GM18505 (cell line): Measurements from ENCODE around the gene KCNB1.

Experiments used
- ATAC-seq: cut with Tn5 transposase; IDR thresholded peaks from one replicate; pipeline ENCODE4 v1.9.1; 2021; ENCODE audit not compliant: unreplicated experiment
- POLR2A ChIP-seq: IDR thresholded peaks from 4 replicates; pipeline ENCODE4 v1.6.1; 2011; ENCODE audit warnings: borderline replicate concordance; ENCODE audit not compliant: insufficient read depth, insufficient read length; ENCODE audit errors: extremely low read depth

The KCNB1 gene

GRCh38 chr20:49426873-49427272 lies 55.6 kb downstream of the KCNB1 start:
- TF ChIP-seq POLR2A, result no peak
- ATAC-seq, result no peak

GRCh38 chr20:49426395-49426794 lies 56.1 kb downstream of the KCNB1 start:
- no peak for ATAC-seq
- TF ChIP-seq POLR2A, result no peak

- ATAC-seq, result no peak
- TF ChIP-seq POLR2A, result no peak
These were observed 57.9 kb downstream of the KCNB1 start for GRCh38 chr20:49424536-49424935.

- TF ChIP-seq POLR2A, result no peak
- no peak for ATAC-seq
These were observed 60.3 kb downstream of the KCNB1 start for GRCh38 chr20:49422161-49422560.

- TF ChIP-seq POLR2A, result no peak
- ATAC-seq, result no peak
These were observed 61.6 kb downstream of the KCNB1 start for GRCh38 chr20:49420811-49421295.

- TF ChIP-seq POLR2A, result no peak
- ATAC-seq, result no peak
These were observed 62.2 kb downstream of the KCNB1 start for GRCh38 chr20:49420292-49420691.

GRCh38 chr20:49419785-49420184 lies 62.7 kb downstream of the KCNB1 start:
- TF ChIP-seq POLR2A, result no peak
- ATAC-seq, result no peak

GRCh38 chr20:49418809-49419208 lies 63.7 kb downstream of the KCNB1 start:
- no peak for ATAC-seq
- no peak for TF ChIP-seq POLR2A

GRCh38 chr20:49417843-49418555 lies 64.5 kb downstream of the KCNB1 start:
- no peak for TF ChIP-seq POLR2A
- no peak for ATAC-seq

GRCh38 chr20:49415668-49416044 lies 66.8 kb downstream of the KCNB1 start:
- no peak for ATAC-seq
- no peak for TF ChIP-seq POLR2A

- ATAC-seq, result no peak
- no peak for TF ChIP-seq POLR2A
These were observed 67.3 kb downstream of the KCNB1 start for GRCh38 chr20:49415005-49415667.

GRCh38 chr20:49413677-49414076 lies 68.8 kb downstream of the KCNB1 start:
- ATAC-seq, result no peak
- TF ChIP-seq POLR2A, result no peak

- no peak for TF ChIP-seq POLR2A
- no peak for ATAC-seq
These were observed 69.5 kb downstream of the KCNB1 start for GRCh38 chr20:49412953-49413352.

- no peak for ATAC-seq
These were observed 70.2 kb downstream of the KCNB1 start for GRCh38 chr20:49412254-49412653.

More at GRCh38 chr20:49412254-49412653, 70.2 kb downstream of the KCNB1 start:
- TF ChIP-seq POLR2A, result no peak
